H1 (cell line): ENCODE measurements around the gene KDR. TPM values are rescaled to one million over a fixed set of nuclear protein-coding genes. Genes with fewer than 3 reads are reported as not detected.

Experiments used
- RBBP5 ChIP-seq: IDR thresholded peaks from 2 replicates; pipeline ENCODE4 v1.7.1; 2012; ENCODE audit warnings: low read depth, mild to moderate bottlenecking, inconsistent platforms, low read length, moderate library complexity, borderline replicate concordance
- TAF7 ChIP-seq: optimal IDR thresholded peaks from 2 replicates; pipeline ENCODE3; 2011; ENCODE audit warnings: low read depth, mild to moderate bottlenecking, inconsistent platforms, low read length, moderate library complexity, borderline replicate concordance
- polyA plus RNA-seq, 7 experiments: library from polyadenylated mRNA; depleted of rRNA in 3 of 7; stranded (reverse) in 5 of 7; unstranded in 2 of 7; fragments of >200 nt in 5 of 7; fragments of 200-250 nt in 2 of 7; gene quantifications; 1 replicate in 5 of 7; 2 replicates in 1 of 7; 4 replicates in 1 of 7; pipeline versions ENCODE4 v1.2.1 to v1.2.3, GENCODE V29; 2011 to 2013; ENCODE audit warnings: missing spikeins in 2 of 7, mixed read lengths in 2 of 7
- total RNA-seq: library from RNA; stranded (reverse); fragmentation: NEBNext Ultra II Directional; extraction: Animal tissue kit (Norgen Biotek cat#: 25700); gene quantifications from 2 replicates; pipeline ENCODE4 v1.2.1, GENCODE V29; 2021

Gene KDR
- total and polyA plus RNA-seq, 2 of the 8 experiments (the other 6 are each of a cell fraction or from before 2014, with no cell fraction given) = 69.3 to 106 TPM

- TF ChIP-seq RBBP5 (no peak), TAF7 (no peak)
Observed at GRCh38 chr4:55107054-55107453, 18.3 kb downstream of the KDR start (continued).
